Astrocyte of the spinal cord (primary cell): ENCODE measurements around the gene NKAIN1.

Source experiments
- DNase-seq: peaks from one replicate; pipeline ENCODE4 v3.0.0; 2011; ENCODE audit warnings: low read depth, low spot score
- H3K4me3 ChIP-seq: 2 replicates; pipeline ENCODE4 v1.5.1; 2011; ENCODE audit warnings: low read depth, mild to moderate bottlenecking, low read length, moderate library complexity
- CTCF ChIP-seq: IDR thresholded peaks from 2 replicates; pipeline ENCODE4 v1.5.1; 2012; ENCODE audit warnings: low read depth, mild to moderate bottlenecking, low read length, inconsistent platforms
- in situ Hi-C: cut with HindIII; loops from 2 replicates; pipeline ENCODE4 v1.10.0; 2017; ENCODE audit warnings: low sequenced_read_pairs

The NKAIN1 gene

DNA sequence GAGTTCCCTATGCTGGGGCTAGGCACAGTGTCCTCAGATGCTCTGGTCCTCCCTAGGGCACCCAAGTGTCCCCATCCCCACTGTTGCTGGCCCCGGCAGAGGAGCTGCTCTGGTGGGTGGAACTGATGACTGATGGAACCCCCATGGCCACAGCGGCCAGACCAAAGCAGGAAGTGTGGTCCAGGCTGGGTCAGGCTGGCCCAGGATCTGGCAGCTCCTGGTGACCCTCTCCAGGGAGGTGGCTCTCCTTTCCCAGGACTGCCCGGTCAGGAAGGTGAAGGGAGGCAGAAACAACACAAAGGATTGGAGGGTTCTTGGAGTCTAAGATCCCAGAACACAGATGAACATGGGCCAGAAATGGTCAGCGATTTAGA lies 1.1 kb downstream of the NKAIN1 start:
- no peak for TF ChIP-seq CTCF
- no peak for DNase-seq
- H3K4me3 ChIP-seq = no peak overlapping the region
- in situ Hi-C loops = no loop called here

GRCh38 chr1:31234870-31235269 lies 4.8 kb downstream of the NKAIN1 start:
- no peak for TF ChIP-seq CTCF
- in situ Hi-C loops = no loop called here

DNA sequence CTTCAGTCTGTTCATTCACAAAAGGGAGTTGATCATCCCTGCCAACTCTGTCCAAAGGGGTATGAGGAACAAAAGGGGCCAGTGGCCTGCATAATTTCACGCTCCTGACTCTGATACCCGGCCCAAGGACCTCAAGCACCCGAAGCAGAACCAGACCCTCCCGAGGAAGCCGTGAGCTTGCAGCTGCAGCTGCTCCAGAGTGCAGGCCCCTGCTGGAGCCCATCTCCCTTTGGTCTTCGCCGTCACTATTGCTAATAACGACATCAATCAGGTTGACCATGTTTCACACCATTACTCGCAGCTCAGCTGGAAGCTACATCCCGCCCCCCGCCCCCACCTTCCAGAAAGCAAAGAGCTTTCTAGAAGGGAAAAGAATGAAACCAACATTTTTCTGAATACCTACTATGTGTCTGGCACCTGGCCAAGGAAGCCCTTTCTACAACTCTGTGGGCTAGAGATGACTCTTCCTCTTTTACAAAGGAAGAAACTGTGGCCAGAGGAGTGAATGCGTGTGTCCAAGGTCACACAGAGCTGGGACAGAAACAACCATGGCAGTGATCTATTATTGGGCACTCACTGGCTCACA lies 5.5 kb downstream of the NKAIN1 start:
- no peak for DNase-seq
- in situ Hi-C loops = no loop called here
- H3K4me3 ChIP-seq = no peak overlapping the region
- TF ChIP-seq CTCF = no peak

More at GRCh38 chr1:31234870-31235269, 4.8 kb downstream of the NKAIN1 start:
- no peak for DNase-seq
- H3K4me3 ChIP-seq = no peak overlapping the region

DNA sequence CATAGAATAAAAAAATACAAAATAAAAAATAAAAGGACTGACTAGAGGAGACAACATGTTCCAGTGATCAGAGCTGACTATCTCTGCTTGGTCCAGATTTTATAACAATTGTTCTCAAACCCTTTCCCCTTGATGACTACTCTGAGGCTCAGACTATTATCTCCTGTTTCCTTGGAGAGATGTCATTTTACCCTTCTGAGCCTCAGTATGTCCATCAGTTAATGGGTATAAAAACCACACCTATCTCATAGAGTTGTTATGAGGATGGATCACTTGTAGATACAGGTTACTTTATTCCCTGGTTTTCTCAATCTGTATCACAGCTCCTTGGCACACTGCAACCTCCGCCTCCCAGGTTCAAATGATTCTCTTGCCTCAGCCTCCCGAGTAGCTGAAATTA lies 7.0 kb downstream of the NKAIN1 start:
- TF ChIP-seq CTCF = no peak
- in situ Hi-C loops = no loop called here
- no peak overlapping the region for H3K4me3 ChIP-seq
- DNase-seq = no peak

- in situ Hi-C loops = no loop called here
- TF ChIP-seq CTCF = no peak
- no peak for DNase-seq
- no peak overlapping the region for H3K4me3 ChIP-seq
Observed at GRCh38 chr1:31231802-31232201, 7.9 kb downstream of the NKAIN1 start.

DNA sequence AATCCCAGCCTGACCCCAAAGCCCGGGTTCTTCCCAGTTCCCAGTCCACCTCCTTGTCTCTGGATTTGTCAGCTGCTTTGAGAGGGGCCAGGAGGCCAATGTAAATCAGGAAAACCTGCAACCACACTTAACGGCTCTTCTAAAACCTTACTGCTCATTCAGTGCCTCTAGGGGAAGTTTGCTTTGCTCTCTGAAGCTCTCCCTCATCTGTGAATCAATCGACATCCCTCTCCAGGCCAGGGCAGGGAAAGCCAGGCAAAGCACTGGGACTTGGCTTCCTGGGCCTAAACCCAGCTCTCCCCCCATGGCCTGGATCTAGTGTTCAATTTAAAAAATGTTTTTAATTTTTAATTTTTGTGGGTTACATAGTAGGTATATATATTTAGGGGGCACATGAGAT lies 9.3 kb downstream of the NKAIN1 start:
- TF ChIP-seq CTCF = no peak
- DNase-seq = no peak
- H3K4me3 ChIP-seq = no peak overlapping the region
- in situ Hi-C loops = no loop called here

GRCh38 chr1:31228986-31229385 lies 10.7 kb downstream of the NKAIN1 start:
- H3K4me3 ChIP-seq = no peak overlapping the region
- no peak for DNase-seq
- TF ChIP-seq CTCF = no peak
- in situ Hi-C loops = no loop called here
